Epidermal melanocyte (primary cell): ENCODE results near the gene MLST8.

Experiments used
- DNase-seq: peaks from one replicate; pipeline ENCODE4 v3.0.0; 2011; ENCODE audit warnings: low spot score; ENCODE audit not compliant: insufficient read length

Gene MLST8, protein sequence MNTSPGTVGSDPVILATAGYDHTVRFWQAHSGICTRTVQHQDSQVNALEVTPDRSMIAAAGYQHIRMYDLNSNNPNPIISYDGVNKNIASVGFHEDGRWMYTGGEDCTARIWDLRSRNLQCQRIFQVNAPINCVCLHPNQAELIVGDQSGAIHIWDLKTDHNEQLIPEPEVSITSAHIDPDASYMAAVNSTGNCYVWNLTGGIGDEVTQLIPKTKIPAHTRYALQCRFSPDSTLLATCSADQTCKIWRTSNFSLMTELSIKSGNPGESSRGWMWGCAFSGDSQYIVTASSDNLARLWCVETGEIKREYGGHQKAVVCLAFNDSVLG

DNA sequence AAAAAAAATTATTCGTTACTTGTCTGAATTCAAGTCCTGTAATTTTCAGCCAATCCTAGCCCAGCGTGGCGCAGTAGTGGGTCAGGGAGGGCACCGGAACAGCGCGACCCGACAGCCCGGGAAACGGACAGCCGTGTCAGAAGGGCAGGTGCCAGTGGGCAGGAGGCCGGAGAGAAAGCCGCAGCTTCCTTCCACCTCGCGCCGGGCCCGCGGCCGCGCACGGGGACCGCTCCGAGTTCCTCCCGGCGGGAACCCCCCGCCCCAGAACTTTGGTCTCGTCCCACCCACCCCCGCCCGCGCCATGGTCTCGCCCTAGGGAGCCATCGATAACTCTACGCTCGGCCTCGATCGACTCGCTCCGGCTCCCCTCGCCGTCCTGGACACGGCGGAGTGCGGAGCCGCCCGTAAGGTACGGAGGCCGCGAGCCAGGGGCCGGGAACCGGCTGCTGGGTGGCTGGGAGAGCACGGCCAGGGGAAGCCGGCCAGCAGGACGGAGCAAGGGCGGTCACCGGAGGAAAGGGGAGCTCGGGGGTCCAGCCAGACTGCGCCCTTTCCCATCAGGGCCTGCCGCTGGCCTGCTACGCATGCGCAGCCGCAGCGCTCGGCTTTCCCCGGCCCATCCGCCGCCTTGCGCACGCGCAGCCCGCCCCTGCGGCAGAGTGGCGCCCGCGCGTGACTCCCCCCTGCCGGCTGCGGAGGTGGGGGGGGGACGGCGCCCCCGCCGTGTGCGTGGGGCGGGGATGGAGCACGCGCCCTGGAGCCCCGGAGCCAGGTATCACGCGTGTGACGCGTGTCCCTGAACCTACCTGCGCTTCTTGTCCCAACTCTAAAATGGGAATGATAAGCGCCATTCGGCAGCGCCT, at the start of gene MLST8:
MLST8 (plus strand) TSS at position 351 of the 863 bp plus-strand sequence. CDS start 632 bp downstream, outside the sequence.
- DNase-seq, result peak; percentile 99

DNA sequence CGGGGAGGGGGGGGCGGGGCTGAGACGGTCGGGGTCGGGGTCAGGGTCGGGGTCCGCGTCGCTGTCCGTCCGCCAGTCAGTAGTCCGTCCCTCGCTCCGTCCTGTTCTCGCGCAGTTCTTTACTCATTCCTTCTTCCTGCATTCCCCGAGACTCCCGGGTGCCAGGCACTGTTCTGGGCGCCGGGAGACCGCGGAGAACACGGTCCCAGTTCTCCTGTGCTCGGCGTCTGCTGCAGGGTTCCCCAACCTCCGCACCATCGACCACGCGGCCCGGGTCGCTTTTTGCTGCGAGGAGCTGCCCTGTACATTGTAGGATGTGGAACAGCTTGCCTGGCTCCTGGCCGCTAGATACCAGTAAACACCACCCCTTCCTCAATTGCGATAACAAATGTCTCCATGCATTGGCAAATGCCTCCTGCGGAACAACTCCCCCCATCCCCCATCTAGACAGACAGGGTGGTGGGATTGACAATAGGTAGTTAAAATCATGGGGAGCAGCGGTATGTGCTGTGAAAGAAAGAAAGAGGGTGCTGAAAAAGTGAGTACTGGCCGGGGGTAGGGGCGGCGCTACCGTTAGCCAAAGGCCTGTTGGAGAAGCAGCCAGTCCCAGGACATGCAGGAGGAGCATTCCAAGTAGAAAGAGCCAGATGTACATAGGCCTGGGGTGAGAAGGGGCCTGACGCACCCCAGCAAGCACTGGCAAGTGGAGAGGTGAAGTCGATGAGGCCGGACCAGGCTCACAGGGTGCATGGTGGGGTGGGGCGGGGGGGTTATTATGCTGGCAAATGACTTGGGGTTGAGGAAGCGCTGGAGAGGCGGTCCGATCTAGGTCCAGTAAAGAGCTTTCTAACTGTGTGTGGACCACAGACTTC, 49.0 kb upstream of the MLST8 start:
- DNase-seq, result peak; percentile 64

DNA sequence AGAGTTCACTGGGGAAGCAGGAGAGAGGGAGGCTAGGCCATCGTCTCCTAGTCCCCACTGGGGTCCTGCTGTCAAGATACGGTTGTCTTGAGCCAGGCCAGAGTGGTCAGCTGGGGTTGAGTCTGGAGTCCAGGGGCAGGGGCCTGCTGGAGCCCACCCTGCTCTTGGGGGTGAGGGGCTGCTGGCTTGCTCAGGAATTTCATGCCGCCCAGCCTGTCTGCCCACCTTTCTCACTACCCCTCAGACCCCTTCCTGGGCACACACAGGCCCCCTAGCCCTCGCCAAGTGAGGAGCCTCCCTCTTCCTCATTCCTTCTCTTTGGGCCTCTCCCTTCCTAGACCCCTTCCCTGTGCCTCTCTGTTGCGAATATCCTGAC, 48.4 kb upstream of the MLST8 start:
- DNase-seq, result no peak

DNA sequence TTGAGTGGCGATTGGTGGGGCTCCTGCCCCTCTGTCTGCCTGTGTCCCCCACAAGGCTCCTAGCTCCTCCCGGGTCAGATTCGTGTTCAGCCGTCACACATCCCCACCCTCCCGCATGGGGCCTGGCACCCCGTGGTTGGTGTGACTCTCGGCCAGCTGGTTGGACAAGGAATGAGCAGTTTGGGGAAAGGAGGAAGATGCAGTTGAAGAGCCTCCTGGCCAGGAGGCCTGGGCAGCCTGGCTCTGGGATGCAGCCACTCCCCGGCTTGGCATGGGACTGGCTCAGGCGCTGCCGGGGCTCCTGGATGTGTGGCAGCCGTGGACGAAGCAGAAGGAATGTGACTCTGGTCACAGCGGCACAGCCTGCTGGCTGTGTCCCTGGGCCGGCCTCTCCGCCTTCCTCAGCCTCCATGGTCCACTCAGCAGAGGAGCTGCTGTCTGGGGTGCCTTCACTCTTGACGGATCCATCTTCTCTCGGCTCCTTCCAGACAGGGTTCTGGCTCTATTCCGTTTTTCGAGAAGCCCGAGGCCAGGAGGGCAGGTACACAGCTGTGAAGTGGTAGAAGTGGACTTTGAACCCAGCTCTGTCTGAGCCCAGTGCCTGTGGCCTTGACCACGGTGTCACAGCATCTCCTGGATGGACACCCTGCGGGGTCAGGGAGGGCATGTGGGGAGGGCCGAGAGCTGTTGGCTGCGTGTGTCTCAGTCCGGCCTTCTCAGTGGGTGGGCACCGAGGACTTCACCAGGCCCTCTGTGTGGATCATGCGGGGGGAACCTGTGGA, 47.6 kb upstream of the MLST8 start:
- DNase-seq, result no peak

DNA sequence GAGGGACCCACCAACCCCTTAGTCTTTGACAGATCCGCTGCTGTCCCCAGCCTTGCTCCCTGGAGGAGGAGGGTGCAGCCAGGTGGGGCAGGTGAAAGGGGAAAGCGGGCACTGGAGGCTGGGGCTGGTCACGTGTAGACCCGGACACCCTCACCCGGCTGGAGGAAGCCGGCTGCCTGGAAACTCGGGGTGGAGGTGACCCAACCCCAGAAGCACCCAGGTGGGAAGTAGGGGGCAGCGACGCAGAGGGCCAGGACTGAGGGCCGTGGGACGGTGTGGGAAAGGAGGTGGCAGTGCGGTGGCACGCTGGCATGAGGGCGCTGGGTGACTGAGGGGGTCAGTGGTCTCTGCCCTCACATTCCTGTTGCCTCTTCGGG, 47.0 kb upstream of the MLST8 start:
- DNase-seq, result no peak

DNA sequence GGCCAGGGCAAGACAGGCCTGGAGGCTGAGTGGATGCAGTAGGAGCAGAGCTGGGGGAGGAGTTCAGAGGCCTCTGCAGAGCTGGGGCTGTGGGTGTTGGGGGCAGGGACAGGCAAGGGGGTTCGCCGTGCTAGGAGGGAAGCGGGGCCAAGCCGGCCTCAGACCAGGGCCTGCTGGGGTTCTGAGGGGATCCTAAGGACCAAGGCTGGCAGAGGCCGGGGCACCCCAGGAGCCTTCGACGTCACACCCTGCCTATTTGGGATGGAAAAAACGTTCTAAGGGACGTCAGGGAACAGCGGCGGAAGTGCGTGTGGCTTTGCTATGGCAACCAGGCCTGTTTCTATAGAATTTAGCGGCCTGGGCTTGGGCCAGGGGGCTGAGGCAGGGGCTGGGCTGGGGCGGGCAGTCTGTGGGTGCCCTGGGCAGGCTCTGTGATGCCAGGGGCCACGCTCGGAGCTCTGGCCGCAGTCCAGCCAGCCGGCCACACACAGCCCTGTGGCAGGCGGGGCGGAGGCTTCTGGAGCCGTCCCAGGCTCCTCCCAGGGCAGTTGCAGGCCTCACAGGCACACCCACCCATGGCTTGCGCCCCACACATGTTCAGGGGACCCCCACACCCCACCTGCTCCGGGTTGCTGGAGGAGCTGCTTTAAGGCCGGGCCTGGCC, 45.9 kb upstream of the MLST8 start:
- no peak for DNase-seq

DNA sequence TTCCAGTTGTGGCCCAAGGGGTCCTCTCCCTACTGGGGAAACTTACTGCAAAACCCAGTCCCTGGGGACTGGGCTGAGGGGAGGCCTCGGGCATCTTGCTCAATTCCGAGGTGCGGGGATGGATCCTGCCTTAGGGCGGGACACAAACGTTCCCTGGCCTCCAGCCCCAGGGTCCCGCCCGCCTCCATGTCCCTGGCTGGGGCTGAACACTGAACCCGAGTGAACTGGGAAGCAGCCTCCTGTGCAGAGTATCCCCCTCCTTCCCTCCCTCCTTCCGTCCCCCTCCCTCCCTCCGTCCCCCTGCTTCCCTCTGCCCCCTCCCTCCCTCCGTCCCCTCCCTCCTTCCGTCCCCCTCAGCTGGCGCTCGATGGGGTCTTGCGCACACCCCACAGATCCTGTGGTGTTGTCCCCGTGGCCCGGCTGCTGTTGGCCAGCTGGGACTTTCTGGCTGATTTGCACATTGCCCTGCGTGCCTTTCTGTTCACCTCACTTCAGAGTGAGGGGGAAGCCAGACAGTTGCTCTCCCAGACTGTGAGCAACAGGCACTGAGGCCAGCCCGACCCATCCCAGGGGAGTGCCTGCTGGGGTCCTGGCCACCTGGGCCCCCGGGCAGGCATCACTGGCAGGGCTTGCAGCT, 44.2 kb upstream of the MLST8 start:
- no peak for DNase-seq

DNA sequence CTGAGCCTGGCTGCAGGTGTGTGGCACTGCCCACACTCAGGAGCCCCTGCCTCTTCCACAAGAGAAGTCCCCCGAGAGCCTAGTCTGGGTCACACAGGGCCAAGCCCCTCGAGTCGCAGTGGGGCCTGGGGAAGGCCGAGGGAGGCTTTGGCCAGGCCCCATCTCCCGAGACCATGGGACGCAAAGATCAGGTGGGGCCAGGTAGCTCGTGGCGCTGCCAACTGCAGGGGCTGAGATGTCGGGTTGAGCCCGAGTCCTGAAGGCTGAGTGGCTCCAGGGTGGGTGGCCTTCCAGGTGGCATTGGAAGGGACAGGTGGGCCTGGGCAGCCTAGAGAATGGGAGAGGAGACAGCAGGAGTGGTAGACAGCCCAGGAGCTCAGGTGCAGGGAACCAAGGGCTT, 43.3 kb upstream of the MLST8 start:
- DNase-seq, result no peak

DNA sequence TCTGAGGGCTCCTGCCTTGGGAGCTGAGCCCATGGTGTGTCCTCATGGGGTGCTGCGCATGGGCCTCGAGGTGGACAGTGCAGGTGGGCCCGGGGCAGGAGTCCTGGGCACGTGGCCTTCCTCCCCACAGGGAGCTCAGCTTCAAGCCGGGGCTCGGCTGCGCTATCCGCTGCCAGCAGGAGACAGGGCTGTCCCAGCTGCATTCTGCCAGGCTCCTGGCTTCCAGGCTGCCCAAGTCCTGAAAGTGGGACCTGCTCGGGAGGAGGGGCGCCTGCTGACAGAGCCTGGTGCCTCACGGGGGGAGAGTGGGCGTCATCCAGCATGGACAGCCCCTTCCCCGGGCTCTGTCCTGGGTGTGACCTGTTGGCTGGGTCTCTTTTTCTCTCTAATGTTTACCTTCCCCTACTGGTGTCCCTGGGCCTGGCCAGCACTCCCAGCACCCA, 42.6 kb upstream of the MLST8 start:
- DNase-seq, result no peak

DNA sequence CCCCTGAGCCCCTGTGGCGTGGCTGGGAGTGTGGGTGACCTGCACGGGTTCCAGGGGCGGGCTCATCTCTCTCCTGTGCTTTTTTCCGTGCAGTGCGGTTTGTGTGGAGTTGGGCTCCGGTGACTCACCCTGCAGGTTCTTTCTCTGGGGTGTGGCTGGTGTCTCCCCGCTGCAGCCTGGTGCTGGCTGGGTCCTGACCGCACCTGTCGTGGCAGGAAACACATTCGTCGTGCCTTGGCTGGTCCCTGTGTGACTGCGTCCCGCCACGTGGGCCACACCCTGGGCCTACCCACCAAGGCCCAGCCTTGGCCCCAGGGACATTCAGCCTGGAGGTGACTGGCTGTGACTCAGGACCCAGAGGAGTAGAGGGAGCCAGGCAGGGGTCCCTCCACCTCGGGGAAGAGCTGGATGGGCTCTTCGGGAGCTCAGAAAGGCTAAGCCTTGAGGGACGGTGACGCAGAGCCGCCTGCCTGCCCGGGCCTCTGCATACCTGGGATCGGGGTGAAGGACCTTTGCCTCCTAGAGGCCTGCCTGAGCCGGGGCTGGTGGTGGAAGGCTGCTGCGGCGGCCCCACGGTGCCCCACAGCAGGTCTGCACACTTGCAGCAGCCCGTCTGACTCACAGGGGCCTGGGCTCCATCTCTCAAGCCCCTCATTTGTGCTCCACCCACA, 41.9 kb upstream of the MLST8 start:
- DNase-seq, result no peak

DNA sequence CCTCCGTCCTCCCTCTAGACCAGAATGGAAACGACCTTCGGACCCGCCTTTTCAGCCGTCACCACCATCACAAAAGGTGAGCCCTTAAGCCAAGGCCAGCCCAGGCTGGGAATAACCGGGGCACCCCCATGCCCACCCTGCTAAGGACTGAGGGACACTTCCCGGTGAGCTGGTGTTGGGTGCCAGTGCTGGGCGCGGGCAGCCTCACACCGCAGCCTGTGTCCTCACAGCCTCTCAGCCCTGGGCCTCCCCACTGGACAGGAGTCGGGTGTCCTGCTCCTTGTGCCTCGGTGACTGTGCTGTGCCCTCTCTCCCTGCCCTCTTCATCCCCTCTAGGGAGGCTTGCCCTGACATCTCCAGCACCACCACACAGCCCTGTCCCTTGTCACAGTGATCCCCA, 39.4 kb upstream of the MLST8 start:
- DNase-seq, result no peak

DNA sequence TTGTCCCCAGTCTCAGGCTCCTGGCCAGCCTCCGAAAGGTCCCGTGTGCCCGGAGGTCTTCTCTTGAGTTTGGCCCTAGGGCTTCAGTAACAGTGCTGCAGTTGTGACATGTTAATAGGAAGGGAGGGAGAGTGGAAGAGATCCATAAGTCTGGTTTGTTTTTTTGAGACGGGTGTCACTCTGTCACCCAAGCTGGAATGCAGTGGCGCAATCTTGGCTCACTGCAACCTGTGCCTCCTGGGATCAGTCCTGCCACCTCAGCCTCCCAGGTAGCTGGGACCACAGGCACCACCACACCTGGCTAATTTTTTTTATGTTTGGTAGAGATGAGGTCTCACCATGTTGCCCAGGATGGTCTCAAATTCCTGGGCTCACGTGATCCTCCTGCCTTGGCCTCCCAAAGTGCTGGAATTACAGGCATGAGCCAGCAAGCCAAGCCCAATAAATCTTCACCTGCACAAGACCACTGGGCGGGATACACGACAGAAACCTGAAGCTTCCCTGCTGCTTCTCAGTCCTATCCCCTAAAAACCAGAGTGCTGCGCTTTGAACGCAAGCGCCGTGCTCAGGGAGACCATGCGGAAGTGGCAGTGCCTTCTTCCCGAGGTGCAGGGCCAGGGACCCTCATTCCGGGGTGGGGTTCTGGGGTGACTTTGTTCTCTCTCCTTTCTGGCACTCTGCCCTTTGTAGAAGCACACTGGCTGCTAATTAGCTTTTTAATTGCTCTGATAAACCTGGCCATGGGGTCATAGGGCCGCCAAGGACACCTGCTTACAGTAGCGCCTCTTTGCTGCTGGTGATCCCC, 38.8 kb upstream of the MLST8 start:
- no peak for DNase-seq

DNA sequence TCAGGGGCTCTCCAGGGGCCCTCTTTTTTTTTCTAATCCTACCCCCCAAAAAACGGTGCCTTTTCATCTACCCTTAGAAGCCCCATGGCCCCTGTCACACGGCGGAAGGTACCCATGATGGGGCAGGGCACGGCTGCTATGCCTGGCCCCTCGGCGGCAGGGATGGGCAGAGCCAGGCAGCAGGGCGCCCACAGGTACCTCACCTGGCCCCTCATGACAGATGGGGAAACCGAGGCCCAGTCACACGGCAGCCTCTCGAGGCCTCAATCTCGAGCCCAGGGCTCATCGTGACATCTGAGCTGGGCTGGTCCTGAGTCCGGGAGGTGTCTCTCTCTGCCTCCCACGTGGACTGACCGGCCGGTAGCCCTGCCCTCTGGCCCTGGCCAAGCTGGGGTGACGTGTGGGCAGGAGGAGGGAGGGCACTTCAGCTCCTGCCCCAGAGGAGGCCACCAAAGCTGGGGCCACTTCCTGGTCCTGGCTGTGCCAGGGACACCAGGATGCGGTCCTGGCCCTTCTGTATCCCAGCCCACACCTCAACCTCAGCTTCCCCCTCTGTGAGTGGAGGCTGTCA, 38.1 kb upstream of the MLST8 start:
- DNase-seq, result no peak

DNA sequence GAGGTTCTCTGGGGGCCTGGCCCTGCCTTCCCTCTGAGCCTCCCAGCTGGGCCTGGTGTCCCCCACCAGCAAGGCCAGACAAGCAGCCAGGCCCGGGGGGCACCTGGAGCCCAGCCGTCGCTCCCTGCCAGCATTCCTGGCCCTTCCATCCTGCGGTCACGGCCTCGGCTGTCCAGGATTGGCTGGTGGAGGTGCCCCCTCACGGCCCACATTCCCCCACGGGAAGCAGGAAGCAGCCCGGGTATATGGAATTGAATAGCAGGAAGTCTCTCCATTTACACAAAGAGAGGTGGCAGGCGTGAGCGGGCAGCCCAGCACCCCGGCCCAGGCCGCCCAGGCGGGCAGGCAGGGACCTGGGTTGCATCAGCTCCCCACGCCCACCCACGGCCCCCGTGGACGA, 35.2 kb upstream of the MLST8 start:
- DNase-seq, result no peak

DNA sequence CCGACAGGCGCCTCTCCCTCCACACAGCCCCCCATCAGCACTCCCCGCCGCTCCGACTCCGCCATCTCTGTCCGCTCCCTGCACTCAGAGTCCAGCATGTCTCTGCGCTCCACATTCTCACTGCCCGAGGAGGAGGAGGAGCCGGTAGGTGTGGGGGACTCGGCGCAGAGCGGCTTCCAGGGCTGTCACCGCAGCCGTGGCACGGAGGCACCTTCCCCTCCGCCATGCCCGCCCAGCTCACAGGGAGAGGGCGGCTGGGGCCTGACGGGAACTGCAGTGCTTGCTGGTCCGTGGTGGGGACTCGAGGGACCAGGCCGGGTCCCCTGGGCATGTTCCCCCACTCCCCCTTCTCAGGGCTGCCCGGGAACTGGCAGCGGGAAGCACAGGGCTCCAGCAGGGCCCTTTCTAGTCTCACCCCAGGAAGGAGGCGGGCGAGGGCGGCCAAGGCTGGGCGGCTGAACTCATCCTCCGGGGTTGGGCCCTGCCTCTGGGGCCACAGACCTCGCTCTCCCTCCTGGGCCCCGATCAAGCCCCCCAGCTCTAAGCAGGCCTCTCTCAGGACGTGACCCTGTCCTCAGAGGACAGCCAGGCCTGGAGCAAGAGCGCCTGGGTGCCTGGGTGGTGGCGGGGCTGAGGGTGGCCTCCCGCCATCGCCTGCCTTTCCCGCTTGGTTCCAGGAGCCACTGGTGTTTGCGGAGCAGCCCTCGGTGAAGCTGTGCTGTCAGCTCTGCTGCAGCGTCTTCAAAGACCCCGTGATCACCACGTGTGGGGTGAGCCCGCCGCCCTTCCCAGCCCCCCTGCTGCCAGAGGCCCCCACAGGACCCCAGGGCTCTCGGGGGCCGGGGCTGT, 34.4 kb upstream of the MLST8 start:
- DNase-seq, result no peak

DNA sequence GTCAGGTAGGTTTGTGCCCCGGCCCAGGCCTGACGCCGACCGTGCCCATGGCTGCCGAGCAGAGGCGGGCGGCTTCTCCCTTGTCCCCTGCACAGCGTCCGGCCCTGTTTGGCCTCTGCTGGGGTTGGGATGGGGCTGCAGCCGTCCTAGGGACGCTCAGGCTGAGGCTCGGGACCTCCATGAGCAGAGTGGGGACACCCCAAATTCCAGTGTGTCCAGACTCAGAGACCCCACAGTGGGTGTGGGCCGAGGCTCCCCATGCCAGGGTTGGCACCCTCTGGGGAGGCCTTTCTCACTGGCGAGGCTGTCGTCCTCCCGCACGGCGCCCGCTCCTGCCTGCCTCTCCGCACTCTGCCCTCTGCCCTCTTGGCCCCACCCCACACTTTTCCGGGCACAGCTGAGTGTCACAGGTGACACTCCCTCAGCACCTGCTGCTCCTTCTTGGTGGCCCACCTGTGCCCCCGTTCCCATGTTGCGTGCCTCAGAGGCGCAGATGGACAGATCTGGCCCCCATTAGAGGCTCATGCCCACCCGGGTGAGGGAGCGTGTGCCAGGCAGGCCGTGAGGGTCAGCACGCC, 33.6 kb upstream of the MLST8 start:
- DNase-seq, result no peak
